Activated CD4-positive, alpha-beta T cell treated with anti-CD3 and anti-CD28 coated beads, Interleukin-2, Interleukin-6, amounts not matched to agents 100 ng/mL and 50 ng/mL, durations not matched to agents 16 hours and 8 hours (primary cell): ENCODE results near the gene C9orf50.

Experiments
- DNase-seq: peaks from one replicate; pipeline ENCODE4 v3.0.0-alpha.2; 2020

The C9orf50 gene

GRCh38 chr9:129568560-129569501 lies 52.1 kb downstream of the C9orf50 start:
- no peak for DNase-seq

GRCh38 chr9:129567842-129568559 lies 52.9 kb downstream of the C9orf50 start:
- no peak for DNase-seq

- DNase-seq = no peak
Measured at GRCh38 chr9:129567329-129567728, 53.6 kb downstream of the C9orf50 start.

- no peak for DNase-seq
Measured at GRCh38 chr9:129566563-129567266, 54.2 kb downstream of the C9orf50 start.

- DNase-seq = no peak
Measured at GRCh38 chr9:129562917-129563316, 58.0 kb downstream of the C9orf50 start.

GRCh38 chr9:129562514-129562913 lies 58.4 kb downstream of the C9orf50 start:
- no peak for DNase-seq
